ENCODE data around the gene PLB1. TPM values are rescaled to one million over a fixed set of nuclear protein-coding genes. Genes with fewer than 3 reads are reported as not detected.
A peak's percentile ranks its signal among the peaks of the same experiment; 100 is the strongest.

PLB1 gene
- polyA plus RNA-seq, 2 of the 4 experiments (the other 2 are of a cell fraction): 0.26 to 1.4 TPM

- Histone ChIP-seq H3K4me2 (no peak overlapping the region), H3K4me1 (peaks cover 9% of the 10 kb centered on the region), H3K4me3 (no peak overlapping the region), H3K9me3 (no peaks in the 10 kb centered on the region), H3K27ac (no peak overlapping the region; a peak in 1 of 6 replicates)
- FAIRE-seq (no peak), DNase-seq (ENCODE audit: low read depth in 1 of 2, low spot score in 1 of 2) (no peak), ATAC-seq (no peak)
- no peak for TF ChIP-seq REST (IDR thresholded peaks at IDR 0.05)
- no peak for TF ChIP-seq EHF (CRISPR knock-in tag; IDR thresholded peaks at IDR 0.05)
- TF ChIP-seq HOXB13 (CRISPR knock-in tag; IDR thresholded peaks at IDR 0.05; ENCODE audit: low read depth): no peak
- CTCF ChIA-PET: interaction anchor here (1.8 to 2.0 kb wide), 3 partner anchors 11 to 57 kb away, joined by 6 read pairs; no protein-coding TSS in a partner anchor
- WGBS (ENCODE audit: missing lambda C conversion rate): 88% methylated on average over 12 of the region's 12 CpGs
- POLR2A ChIA-PET: no interaction called here
Measured at GRCh38 chr2:28623582-28624405, 127.9 kb downstream of the PLB1 start.

- FAIRE-seq: no peak
- H3K4me1 ChIP-seq: peaks cover 9% of the 10 kb centered on the region
- H3K27ac ChIP-seq: no peak overlapping the region; a peak in 1 of 6 replicates
- POLR2A ChIA-PET: no interaction called here
- TF ChIP-seq ESRRA (IDR thresholded peaks at IDR 0.05; ENCODE audit: borderline replicate concordance, low read length) (no peak), MAZ (IDR thresholded peaks at IDR 0.05; ENCODE audit: borderline replicate concordance, low read depth, low read length) (no peak), CEBPB (IDR thresholded peaks at IDR 0.05) (no peak), MAX (IDR thresholded peaks at IDR 0.05) (no peak), HMGXB4 (CRISPR knock-in tag; IDR thresholded peaks at IDR 0.05; ENCODE audit: borderline replicate concordance) (no peak), RCOR1 (IDR thresholded peaks at IDR 0.05; ENCODE audit: low read depth, low read length) (no peak), KDM5A (IDR thresholded peaks at IDR 0.05) (no peak)
- ATAC-seq: no peak
- no peaks in the 10 kb centered on the region for H3K9me3 ChIP-seq
- no peak overlapping the region for H3K4me3 ChIP-seq
- H3K4me2 ChIP-seq: no peak overlapping the region
- 67% methylated on average over 2 of the region's 2 CpGs for WGBS (ENCODE audit: missing lambda C conversion rate)
- DNase-seq (ENCODE audit: low read depth in 1 of 2, low spot score in 1 of 2): no peak
- CTCF ChIA-PET: interaction anchor here (1.1 to 2.0 kb wide), 6 partner anchors 11 to 127 kb away, joined by 3 to 10 read pairs (median 6); partner anchors contain the start of gene PPP1CB
Measured at GRCh38 chr2:28624436-28624792, 128.6 kb downstream of the PLB1 start.

- no peak for ATAC-seq
- no peak for DNase-seq (ENCODE audit: low read depth in 1 of 2, low spot score in 1 of 2)
- 86% methylated on average over 17 of the region's 19 CpGs for WGBS (ENCODE audit: missing lambda C conversion rate)
- H3K9me3 ChIP-seq: no peaks in the 10 kb centered on the region
- TF ChIP-seq SMC3 (IDR thresholded peaks at IDR 0.05) (no peak), REST (IDR thresholded peaks at IDR 0.05) (no peak), HOXB5 (CRISPR knock-in tag; IDR thresholded peaks at IDR 0.05) (no peak), SREBF2 (IDR thresholded peaks at IDR 0.05) (no peak), RCOR1 (IDR thresholded peaks at IDR 0.05; ENCODE audit: low read depth, low read length) (no peak)
- ChIA-PET POLR2A (no interaction called here), CTCF (interaction anchor here (0.7 to 2.0 kb wide), 8 partner anchors 8 to 127 kb away, joined by 3 to 10 read pairs (median 4); partner anchors contain the start of gene PPP1CB)
- H3K4me2 ChIP-seq: no peak overlapping the region
- peak overlapping the region in 1 of 2 experiments; percentile 46; a peak in 4 of 6 replicates for H3K27ac ChIP-seq
- H3K4me3 ChIP-seq: no peak overlapping the region
- peaks cover 9% of the 10 kb centered on the region for H3K4me1 ChIP-seq
- no peak for FAIRE-seq
Measured at GRCh38 chr2:28624793-28625701, 129.2 kb downstream of the PLB1 start.

Measured in A549 (cell line).